ENCODE results near the gene AHNAK2.

Gene AHNAK2

GRCh38 chr14:104984056-104984894 is 6.1 kb upstream of the AHNAK2 start:
- Histone ChIP-seq H3K27me3 (ENCODE audit: control insufficient read depth, insufficient read depth, low read length) (peaks cover 27% of the 10 kb centered on the region), H3K27ac (ENCODE audit: low read depth, low read length) (no peak overlapping the region), H3K36me3 (ENCODE audit: control insufficient read depth, insufficient read depth, low read length) (no peaks in the 10 kb centered on the region), H3K9ac (ENCODE audit: low read length) (no peak overlapping the region), H3K9me3 (ENCODE audit: control insufficient read depth, insufficient read depth, low read depth, low read length) (no peaks in the 10 kb centered on the region), H3K4me1 (ENCODE audit: control insufficient read depth, insufficient read depth, low read length) (peaks cover 11% of the 10 kb centered on the region; the same call in 1 of the 2 replicates), H3K4me3 (ENCODE audit: low read depth, low read length) (no peak overlapping the region)

DNA sequence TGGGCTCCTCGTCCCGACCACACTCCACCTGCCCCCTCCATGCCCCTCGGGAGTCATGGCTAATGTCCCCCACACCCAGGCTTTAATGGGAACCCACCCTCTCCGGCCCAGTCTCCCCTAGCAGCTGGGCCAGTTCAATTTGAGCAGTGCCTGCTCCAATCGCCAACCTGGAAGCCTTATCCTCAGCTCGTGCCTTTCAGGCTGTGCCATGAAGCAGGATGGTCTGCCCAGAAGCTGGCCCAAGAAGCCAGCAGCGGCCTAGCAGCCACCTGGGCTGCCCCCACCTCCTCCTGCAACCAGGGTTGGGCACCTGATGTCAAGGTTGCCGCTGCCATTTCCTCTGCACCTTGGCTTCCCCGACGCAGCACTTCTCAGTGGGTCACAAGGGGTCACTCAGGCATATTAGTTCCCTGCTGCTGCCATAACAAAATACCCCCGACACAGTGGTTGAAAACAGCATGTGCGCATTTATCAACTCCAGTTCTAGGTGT is 5.1 kb upstream of the AHNAK2 start:
- H3K4me1 ChIP-seq (ENCODE audit: control insufficient read depth, insufficient read depth, low read length) = peaks cover 16% of the 10 kb centered on the region; the same call in 1 of the 2 replicates
- H3K27ac ChIP-seq (ENCODE audit: low read depth, low read length) = no peak overlapping the region
- peaks cover 35% of the 10 kb centered on the region for H3K27me3 ChIP-seq (ENCODE audit: control insufficient read depth, insufficient read depth, low read length)
- H3K9ac ChIP-seq (ENCODE audit: low read length) = no peak overlapping the region
- no peak overlapping the region for H3K4me3 ChIP-seq (ENCODE audit: low read depth, low read length)
- H3K36me3 ChIP-seq (ENCODE audit: control insufficient read depth, insufficient read depth, low read length) = no peaks in the 10 kb centered on the region
- no peaks in the 10 kb centered on the region for H3K9me3 ChIP-seq (ENCODE audit: control insufficient read depth, insufficient read depth, low read depth, low read length)

DNA sequence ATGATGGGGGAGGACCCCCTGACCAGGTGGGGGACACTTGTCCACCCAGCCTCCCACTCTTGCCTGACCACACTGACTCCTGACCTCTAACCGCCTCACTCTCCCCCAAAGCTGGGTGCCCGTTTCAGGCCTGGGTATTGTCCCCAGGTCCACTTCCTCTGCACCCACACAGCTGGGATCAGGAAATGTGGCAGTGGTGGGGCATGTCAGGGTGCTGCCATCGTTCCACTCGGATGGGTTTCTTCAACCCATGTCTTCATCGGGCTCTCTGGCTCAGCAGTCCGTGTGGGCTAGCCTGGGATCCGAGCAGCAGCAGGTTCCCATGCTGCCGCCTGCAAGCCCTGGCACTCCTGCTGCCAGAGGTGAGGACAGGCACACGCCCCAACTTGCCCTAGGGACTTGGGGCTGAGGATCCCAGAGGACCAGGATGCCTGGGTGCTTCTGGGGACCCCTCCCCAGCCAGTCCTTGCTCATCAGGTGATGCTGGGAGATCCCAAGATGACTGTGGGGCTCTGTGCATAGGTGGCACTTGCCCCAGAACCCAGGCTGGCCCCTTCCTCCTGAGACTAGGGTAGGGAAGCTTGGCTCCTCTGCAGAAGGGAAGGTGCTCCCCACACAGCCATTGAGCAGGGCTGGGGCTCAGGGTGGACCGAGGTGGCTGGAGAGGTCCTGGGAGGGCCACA is 4.5 kb upstream of the AHNAK2 start:
- Histone ChIP-seq H3K9me3 (ENCODE audit: control insufficient read depth, insufficient read depth, low read depth, low read length) (no peaks in the 10 kb centered on the region), H3K27me3 (ENCODE audit: control insufficient read depth, insufficient read depth, low read length) (peaks cover 38% of the 10 kb centered on the region), H3K4me3 (ENCODE audit: low read depth, low read length) (no peak overlapping the region), H3K27ac (ENCODE audit: low read depth, low read length) (no peak overlapping the region), H3K36me3 (ENCODE audit: control insufficient read depth, insufficient read depth, low read length) (no peaks in the 10 kb centered on the region), H3K9ac (ENCODE audit: low read length) (no peak overlapping the region), H3K4me1 (ENCODE audit: control insufficient read depth, insufficient read depth, low read length) (peaks cover 17% of the 10 kb centered on the region; the same call in 1 of the 2 replicates)

- no peak overlapping the region for H3K4me3 ChIP-seq (ENCODE audit: low read depth, low read length)
- no peaks in the 10 kb centered on the region for H3K36me3 ChIP-seq (ENCODE audit: control insufficient read depth, insufficient read depth, low read length)
- peaks cover 23% of the 10 kb centered on the region; the same call in 1 of the 2 replicates for H3K4me1 ChIP-seq (ENCODE audit: control insufficient read depth, insufficient read depth, low read length)
- peaks cover 45% of the 10 kb centered on the region for H3K27me3 ChIP-seq (ENCODE audit: control insufficient read depth, insufficient read depth, low read length)
- no peak overlapping the region for H3K27ac ChIP-seq (ENCODE audit: low read depth, low read length)
- H3K9ac ChIP-seq (ENCODE audit: low read length) = no peak overlapping the region
- H3K9me3 ChIP-seq (ENCODE audit: control insufficient read depth, insufficient read depth, low read depth, low read length) = no peaks in the 10 kb centered on the region
Measured at GRCh38 chr14:104981699-104982541, 3.7 kb upstream of the AHNAK2 start.

- peaks cover 43% of the 10 kb centered on the region for H3K27me3 ChIP-seq (ENCODE audit: control insufficient read depth, insufficient read depth, low read length)
- peaks cover 20% of the 10 kb centered on the region; the same call in 1 of the 2 replicates for H3K4me1 ChIP-seq (ENCODE audit: control insufficient read depth, insufficient read depth, low read length)
- H3K9me3 ChIP-seq (ENCODE audit: control insufficient read depth, insufficient read depth, low read depth, low read length) = no peaks in the 10 kb centered on the region
- no peak overlapping the region for H3K4me3 ChIP-seq (ENCODE audit: low read depth, low read length)
- no peak overlapping the region for H3K9ac ChIP-seq (ENCODE audit: low read length)
- no peak overlapping the region for H3K27ac ChIP-seq (ENCODE audit: low read depth, low read length)
- H3K36me3 ChIP-seq (ENCODE audit: control insufficient read depth, insufficient read depth, low read length) = no peaks in the 10 kb centered on the region
Measured at GRCh38 chr14:104980611-104981531, 2.7 kb upstream of the AHNAK2 start.

GRCh38 chr14:104979758-104980610 is 1.8 kb upstream of the AHNAK2 start:
- Histone ChIP-seq H3K4me3 (ENCODE audit: low read depth, low read length) (no peak overlapping the region), H3K27ac (ENCODE audit: low read depth, low read length) (no peak overlapping the region), H3K36me3 (ENCODE audit: control insufficient read depth, insufficient read depth, low read length) (no peaks in the 10 kb centered on the region), H3K27me3 (ENCODE audit: control insufficient read depth, insufficient read depth, low read length) (peaks cover 44% of the 10 kb centered on the region), H3K4me1 (ENCODE audit: control insufficient read depth, insufficient read depth, low read length) (peaks cover 20% of the 10 kb centered on the region; the same call in 1 of the 2 replicates), H3K9ac (ENCODE audit: low read length) (no peak overlapping the region), H3K9me3 (ENCODE audit: control insufficient read depth, insufficient read depth, low read depth, low read length) (no peaks in the 10 kb centered on the region)

DNA sequence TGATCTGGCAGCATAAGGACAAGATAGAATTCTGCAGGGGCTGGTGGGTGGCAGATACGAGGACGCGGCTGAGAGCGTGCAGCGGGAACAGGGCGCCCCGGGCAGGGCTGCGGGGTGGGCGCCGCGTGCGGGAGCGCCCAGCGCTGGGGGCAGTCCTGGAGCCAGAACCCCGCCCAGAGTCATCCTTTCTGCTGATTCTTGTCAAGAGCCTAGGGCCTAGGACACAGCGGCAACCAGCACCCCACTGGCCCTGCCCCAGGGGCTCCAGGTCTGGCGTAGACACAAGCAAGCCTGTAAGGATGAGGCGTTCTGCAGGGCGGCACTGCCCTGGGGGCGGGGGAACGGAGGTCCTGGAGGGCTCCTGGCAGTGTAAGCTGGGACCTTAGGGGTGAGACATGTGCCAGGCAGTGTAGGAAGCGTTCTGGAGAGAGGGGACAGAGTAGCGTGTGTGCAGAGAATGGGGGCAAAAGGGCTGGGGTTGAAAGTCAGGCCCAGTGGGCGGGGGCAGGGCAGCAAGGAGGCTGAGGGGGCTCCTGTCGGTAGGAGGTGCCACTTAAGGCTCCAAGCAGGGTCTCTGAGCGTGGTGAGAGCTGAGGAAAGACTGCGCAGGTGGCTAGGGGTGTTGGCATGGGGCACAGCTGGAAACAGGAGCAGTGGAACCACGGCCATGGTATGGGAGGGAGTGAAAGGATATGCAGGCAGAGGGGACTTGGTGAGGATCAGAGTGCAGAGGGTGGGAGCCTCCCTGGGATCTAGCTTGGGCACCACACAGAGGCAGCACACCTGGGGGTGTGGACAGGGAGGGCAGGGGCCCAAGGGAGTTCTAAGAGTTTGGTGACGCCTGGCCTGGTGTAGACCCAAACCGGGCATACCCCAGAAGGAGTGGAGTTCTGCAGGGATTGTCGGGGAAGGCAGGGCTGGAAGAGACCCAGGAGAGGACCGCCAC is 845 bp upstream of the AHNAK2 start:
- H3K36me3 ChIP-seq (ENCODE audit: control insufficient read depth, insufficient read depth, low read length) = no peaks in the 10 kb centered on the region
- H3K27ac ChIP-seq (ENCODE audit: low read depth, low read length) = no peak overlapping the region
- no peaks in the 10 kb centered on the region for H3K9me3 ChIP-seq (ENCODE audit: control insufficient read depth, insufficient read depth, low read depth, low read length)
- peaks cover 45% of the 10 kb centered on the region for H3K27me3 ChIP-seq (ENCODE audit: control insufficient read depth, insufficient read depth, low read length)
- peak overlapping the region; percentile 59 for H3K4me3 ChIP-seq (ENCODE audit: low read depth, low read length)
- H3K4me1 ChIP-seq (ENCODE audit: control insufficient read depth, insufficient read depth, low read length) = peaks cover 24% of the 10 kb centered on the region; the same call in 1 of the 2 replicates
- no peak overlapping the region for H3K9ac ChIP-seq (ENCODE audit: low read length)

- Histone ChIP-seq H3K27me3 (ENCODE audit: control insufficient read depth, insufficient read depth, low read length) (peaks cover 45% of the 10 kb centered on the region), H3K9ac (ENCODE audit: low read length) (peak overlapping the region; percentile 21), H3K9me3 (ENCODE audit: control insufficient read depth, insufficient read depth, low read depth, low read length) (no peaks in the 10 kb centered on the region), H3K36me3 (ENCODE audit: control insufficient read depth, insufficient read depth, low read length) (no peaks in the 10 kb centered on the region), H3K27ac (ENCODE audit: low read depth, low read length) (no peak overlapping the region), H3K4me1 (ENCODE audit: control insufficient read depth, insufficient read depth, low read length) (peaks cover 39% of the 10 kb centered on the region; the same call in 1 of the 2 replicates), H3K4me3 (ENCODE audit: low read depth, low read length) (peak overlapping the region; percentile 71)
Measured at GRCh38 chr14:104977008-104977680, 1.0 kb downstream of the AHNAK2 start.

Data from HUES6 (cell line).